GM23248 (cell line): Measurements from ENCODE around the gene FAM180A. TPM values are rescaled to one million over a fixed set of nuclear protein-coding genes. Genes with fewer than 3 reads are reported as not detected.

Experiments
- DNase-seq: peaks from one replicate; pipeline ENCODE4 v3.0.0-alpha.2; 2015
- H2AFZ ChIP-seq: fragments of 200-600 bp; sonication (generic); 2 replicates; pipeline ENCODE4 v1.6.1; 2016; ENCODE audit warnings: antibody characterized with exemption
- H3F3A ChIP-seq: fragments of 200-600 bp; sonication (generic); 2 replicates; pipeline ENCODE4 v1.6.1; 2016; ENCODE audit warnings: mild to moderate bottlenecking, antibody characterized with exemption, mixed run types; ENCODE audit not compliant: insufficient read depth
- H3K27ac ChIP-seq: fragments of 200-600 bp; sonication (generic); 2 replicates; pipeline ENCODE4 v1.5.1; 2016; ENCODE audit warnings: mild to moderate bottlenecking
- H3K27me3 ChIP-seq: fragments of 200-600 bp; sonication (generic); replicated peaks from 2 replicates; pipeline ENCODE4 v1.6.1; 2016; ENCODE audit warnings: mild to moderate bottlenecking; ENCODE audit not compliant: insufficient read depth
- H3K36me3 ChIP-seq: fragments of 200-600 bp; sonication (generic); 2 replicates; pipeline ENCODE4 v1.6.1; 2016; ENCODE audit warnings: low read depth, mild to moderate bottlenecking
- H3K4me1 ChIP-seq: fragments of 200-600 bp; sonication (generic); 2 replicates; pipeline ENCODE4 v1.6.1; 2016; ENCODE audit warnings: mild to moderate bottlenecking; ENCODE audit not compliant: insufficient read depth
- H3K4me2 ChIP-seq: fragments of 200-600 bp; sonication (generic); one replicate; pipeline ENCODE4 v1.6.1; 2016; ENCODE audit warnings: mild to moderate bottlenecking; ENCODE audit not compliant: unreplicated experiment
- H3K4me3 ChIP-seq: fragments of 200-600 bp; sonication (generic); 2 replicates; pipeline ENCODE4 v1.5.1; 2016; ENCODE audit warnings: mild to moderate bottlenecking
- H3K79me2 ChIP-seq: fragments of 200-600 bp; sonication (generic); 2 replicates; pipeline ENCODE4 v1.6.1; 2016; ENCODE audit warnings: mild to moderate bottlenecking; ENCODE audit not compliant: insufficient read depth
- H3K9ac ChIP-seq: fragments of 200-600 bp; sonication (generic); 2 replicates; pipeline ENCODE4 v1.6.1; 2016; ENCODE audit warnings: mild to moderate bottlenecking
- H3K9me2 ChIP-seq: fragments of 200-600 bp; sonication (generic); 2 replicates; pipeline ENCODE4 v1.6.1; 2016; ENCODE audit warnings: mixed run types, mild to moderate bottlenecking, moderate library complexity; ENCODE audit not compliant: insufficient read depth
- H3K9me3 ChIP-seq: fragments of 200-600 bp; sonication (generic); one replicate; pipeline ENCODE4 v1.6.1; 2017; ENCODE audit warnings: low read depth
- H4K20me1 ChIP-seq: fragments of 200-600 bp; sonication (generic); 2 replicates; pipeline ENCODE4 v1.6.0; 2016; ENCODE audit not compliant: insufficient read depth
- EZH2 ChIP-seq: fragments of 200-600 bp; sonication (generic); IDR thresholded peaks from 2 replicates; pipeline ENCODE4 v1.6.1; 2018; ENCODE audit warnings: antibody characterized with exemption, mild to moderate bottlenecking; ENCODE audit not compliant: insufficient read depth, poor library complexity, severe bottlenecking
- EZH2phosphoT487 ChIP-seq: fragments of 200-600 bp; sonication (generic); IDR thresholded peaks from 2 replicates; pipeline ENCODE4 v1.6.1; 2018; ENCODE audit warnings: antibody characterized with exemption, moderate library complexity, mild to moderate bottlenecking, low read depth; ENCODE audit not compliant: insufficient read depth
- WGBS, 2 experiments: methylation state at CpG; one replicate each; pipeline ENCODE4 v1.1.6; 2015 to 2017; ENCODE audit warnings: low lambda C conversion rate in 2 of 2, low coverage in 1 of 2; ENCODE audit errors: missing lambda C conversion rate in 2 of 2; 5-methylcytosine and 5-hydroxymethylcytosine counted together
- in situ Hi-C: fragments of 300-500 bp; cut with MboI; formaldehyde crosslinking; loops from 2 replicates; pipeline ENCODE4 v1.15.0; 2020
- polyA plus RNA-seq: library from polyadenylated mRNA; unstranded; fragments of >200 nt; fragmentation: Nextera tagmentation; extraction: Ambion mirVana; gene quantifications from 2 replicates; pipeline ENCODE4 v1.2.1, GENCODE V29; 2016
- total RNA-seq: library from RNA; depleted of rRNA; stranded (reverse); fragments of >200 nt; shearing (Covaris generic); gene quantifications from 2 replicates; pipeline ENCODE4 v1.2.3, GENCODE V29; 2014

FAM180A gene
- total and polyA plus RNA-seq, 2 experiments from 2014 or later: 50.3 to 60.1 TPM

DNA sequence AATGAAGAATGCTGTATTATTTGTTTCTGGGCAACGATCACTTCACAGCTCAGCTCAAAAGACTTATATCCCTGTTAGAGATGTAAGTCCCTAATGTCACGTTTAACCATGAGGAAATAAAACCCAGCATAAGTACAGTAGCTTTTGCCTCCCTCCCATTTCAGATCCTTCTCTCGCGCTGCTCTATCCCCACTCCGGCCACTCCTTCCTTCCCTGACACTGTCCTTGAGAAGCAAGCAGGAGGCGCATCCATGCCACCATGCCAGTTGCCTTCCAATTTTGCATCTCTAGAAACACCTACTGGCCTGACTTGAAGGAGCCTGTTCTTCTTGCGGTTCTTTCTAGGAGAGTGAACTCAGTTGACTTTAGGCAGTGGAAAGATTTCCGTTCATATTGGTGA lies 1.2 kb downstream of the FAM180A start:
- H3K36me3 ChIP-seq: no peaks in the 10 kb centered on the region
- no peaks in the 10 kb centered on the region for H3K27me3 ChIP-seq
- peak; percentile 59 for DNase-seq
- H3K9me3 ChIP-seq: no peaks in the 10 kb centered on the region
- TF ChIP-seq EZH2phosphoT487 (no peak), EZH2 (no peak)
- peaks cover 52% of the 10 kb centered on the region for H3K79me2 ChIP-seq
- in situ Hi-C loops: no loop called here
- WGBS, 2 experiments: 1 to 4% methylated on average over 8 of the region's 8 CpGs
- peaks cover 42% of the 10 kb centered on the region for H3F3A ChIP-seq
- peaks cover 46% of the 10 kb centered on the region for H3K4me1 ChIP-seq
- peak overlapping the region; percentile 86 for H3K4me3 ChIP-seq
- H3K9ac ChIP-seq: peak overlapping the region; percentile 78
- H3K4me2 ChIP-seq: peak overlapping the region; percentile 99
- no peaks in the 10 kb centered on the region for H4K20me1 ChIP-seq
- H3K27ac ChIP-seq: peak overlapping the region; percentile 98
- peak overlapping the region; percentile 84 for H2AFZ ChIP-seq
- H3K9me2 ChIP-seq: no peaks in the 10 kb centered on the region

DNA sequence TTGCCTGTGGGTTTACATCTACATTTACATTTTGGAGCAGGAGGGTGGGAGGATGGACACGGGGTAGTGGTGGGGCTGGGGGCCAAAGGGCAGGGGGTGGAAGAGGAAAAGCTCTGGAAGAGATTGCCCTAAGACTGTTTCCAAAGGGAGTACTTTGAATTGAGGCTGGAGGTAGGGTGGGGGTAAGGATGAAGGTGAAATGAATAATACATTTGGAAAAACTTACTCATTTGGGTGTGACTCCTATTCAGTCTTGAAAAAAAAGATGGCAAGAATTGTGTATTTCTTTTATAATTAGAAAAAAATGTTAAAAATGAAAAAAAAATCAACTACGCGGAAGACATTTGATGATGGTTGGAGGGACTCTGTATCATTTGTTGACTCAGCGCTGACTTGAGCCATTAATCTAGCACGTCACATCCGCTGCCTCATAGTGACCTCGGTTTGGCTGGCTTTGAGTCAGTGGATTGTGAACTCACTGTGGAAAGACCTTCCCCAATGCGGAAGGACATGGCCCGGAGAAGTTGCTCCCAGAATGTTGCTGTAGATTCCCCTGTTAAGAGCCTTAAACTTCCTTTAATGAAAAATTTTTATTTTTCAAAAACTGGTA lies 2.8 kb downstream of the FAM180A start:
- no peaks in the 10 kb centered on the region for H3K9me2 ChIP-seq
- TF ChIP-seq EZH2phosphoT487 (no peak), EZH2 (no peak)
- H3K27me3 ChIP-seq: no peaks in the 10 kb centered on the region
- 1 to 2% methylated on average over 9 of the region's 9 CpGs for WGBS, 2 experiments
- H4K20me1 ChIP-seq: no peaks in the 10 kb centered on the region
- H3K9me3 ChIP-seq: no peaks in the 10 kb centered on the region
- peak overlapping the region; percentile 99 for H3K4me2 ChIP-seq
- H2AFZ ChIP-seq: peak overlapping the region; percentile 54
- H3K27ac ChIP-seq: peak overlapping the region; percentile 98
- DNase-seq: peak; percentile 100
- peaks cover 42% of the 10 kb centered on the region for H3F3A ChIP-seq
- in situ Hi-C loops: no loop called here
- H3K9ac ChIP-seq: peak overlapping the region; percentile 81
- peaks cover 54% of the 10 kb centered on the region for H3K4me1 ChIP-seq
- H3K36me3 ChIP-seq: no peaks in the 10 kb centered on the region
- peaks cover 67% of the 10 kb centered on the region for H3K79me2 ChIP-seq
- peak overlapping the region; percentile 86 for H3K4me3 ChIP-seq

DNA sequence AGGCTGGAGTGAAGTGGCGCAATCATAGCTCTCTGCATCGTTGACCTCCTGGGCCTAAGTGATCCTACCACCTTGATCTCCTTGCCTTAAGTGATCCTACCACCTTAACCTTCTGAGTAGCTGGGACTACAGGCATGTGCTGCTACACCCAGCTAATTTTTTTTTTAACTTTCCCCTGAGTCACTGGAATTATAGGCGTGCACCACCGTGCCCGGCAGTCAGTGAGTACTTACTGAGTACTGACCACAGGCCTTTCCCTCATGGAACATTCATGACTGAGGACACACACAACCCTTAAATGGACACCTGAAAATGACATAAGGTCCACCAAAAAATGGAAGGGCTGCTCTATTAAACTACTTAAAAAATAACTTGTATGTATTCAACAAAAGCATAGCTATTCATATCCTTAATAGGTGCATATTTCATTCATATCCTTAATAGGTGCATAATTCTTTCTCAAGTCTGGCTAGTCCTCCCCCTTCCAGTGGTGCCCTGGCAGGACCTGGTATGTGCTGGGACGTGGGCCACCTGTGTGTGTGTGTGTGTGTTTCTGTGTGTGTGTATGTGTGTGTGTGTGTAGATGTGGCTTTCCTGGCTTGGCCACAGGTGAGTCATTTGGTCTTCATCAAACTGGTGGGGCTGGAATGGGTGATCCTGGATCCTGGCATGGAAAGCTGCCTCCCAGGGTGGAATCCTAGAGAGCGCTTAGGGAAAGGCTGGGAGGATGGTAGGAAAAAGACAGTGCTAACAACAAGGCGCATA lies 3.5 kb downstream of the FAM180A start:
- Histone ChIP-seq H3K4me1 (peaks cover 54% of the 10 kb centered on the region), H3K27ac (peak overlapping the region; percentile 98), H4K20me1 (no peaks in the 10 kb centered on the region), H3K4me2 (peak overlapping the region; percentile 83), H3K9ac (peak overlapping the region; percentile 81), H3K4me3 (peak overlapping the region; percentile 54), H3K9me2 (no peaks in the 10 kb centered on the region), H3F3A (peaks cover 42% of the 10 kb centered on the region), H3K27me3 (no peaks in the 10 kb centered on the region), H2AFZ (no peak overlapping the region), H3K36me3 (0 out of 2 replicates have a peak, but pooled peaks cover 1% of the 10 kb centered on the region), H3K79me2 (peaks cover 74% of the 10 kb centered on the region), H3K9me3 (no peaks in the 10 kb centered on the region)
- TF ChIP-seq EZH2phosphoT487 (no peak), EZH2 (no peak)
- in situ Hi-C loops: no loop called here
- DNase-seq: peak; percentile 96
- 19% methylated on average over 8 of the region's 8 CpGs for WGBS, 2 experiments

DNA sequence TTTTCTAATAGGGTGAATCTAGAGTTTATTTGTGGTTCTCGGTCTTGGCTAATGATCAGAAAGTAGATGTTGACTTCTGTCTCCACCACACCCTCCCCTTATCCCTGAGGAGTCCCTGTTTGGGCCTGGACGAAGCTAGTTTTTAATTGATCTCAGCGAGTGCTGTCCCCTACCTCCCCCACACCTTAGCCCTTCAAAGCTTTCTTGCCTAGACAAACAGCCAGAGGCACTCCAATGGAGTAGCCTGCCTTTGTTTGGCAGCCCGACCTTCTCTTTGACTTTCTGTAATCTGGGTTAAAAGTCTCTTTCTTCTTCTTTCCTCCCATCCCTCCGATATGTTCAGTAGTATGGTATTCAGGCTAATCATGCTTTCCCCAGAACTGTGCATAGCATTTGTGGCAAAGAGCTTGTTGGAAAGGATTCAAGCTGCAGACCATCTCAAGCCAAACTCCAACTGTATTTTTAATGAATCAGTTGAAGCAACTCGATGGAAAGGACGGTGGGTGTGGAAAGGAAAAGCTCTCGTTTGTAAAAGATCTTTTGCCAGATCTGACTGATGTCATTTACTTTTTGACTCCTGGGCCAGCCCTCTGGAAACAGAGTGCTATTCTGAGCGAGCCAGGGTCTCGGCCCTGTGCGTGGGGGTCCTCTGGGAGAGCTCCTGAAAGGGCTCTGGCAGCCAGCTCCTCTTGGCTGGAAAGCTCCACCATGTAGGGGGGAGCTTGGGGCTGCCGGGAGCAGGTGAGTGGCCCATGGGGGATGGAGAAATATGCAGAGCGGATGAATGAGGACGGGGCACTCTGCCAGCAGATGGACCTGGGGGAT lies 4.5 kb downstream of the FAM180A start:
- Histone ChIP-seq H3K4me3 (peak overlapping the region; percentile 52), H2AFZ (peak overlapping the region; percentile 55), H3K4me2 (peak overlapping the region; percentile 83), H3K27me3 (no peaks in the 10 kb centered on the region), H3K9me2 (no peaks in the 10 kb centered on the region), H3K27ac (peak overlapping the region; percentile 98), H3K79me2 (peaks cover 78% of the 10 kb centered on the region), H3K36me3 (0 out of 2 replicates have a peak, but pooled peaks cover 4% of the 10 kb centered on the region), H4K20me1 (no peaks in the 10 kb centered on the region; the same call in 1 of the 2 replicates), H3K9me3 (no peaks in the 10 kb centered on the region), H3F3A (peaks cover 38% of the 10 kb centered on the region), H3K9ac (peak overlapping the region; percentile 81), H3K4me1 (peaks cover 48% of the 10 kb centered on the region)
- TF ChIP-seq EZH2phosphoT487 (no peak), EZH2 (no peak)
- in situ Hi-C loops: no loop called here
- DNase-seq: peak; percentile 81
- WGBS, 2 experiments: 9% methylated on average over 14 of the region's 14 CpGs
